ENCODE results near the gene FDXR. TPM values are rescaled to one million over a fixed set of nuclear protein-coding genes. Genes with fewer than 3 reads are reported as not detected.

Gene FDXR
- total and polyA plus RNA-seq, 9 donors, result 11.1 to 50.8 (median 40.1) TPM

GRCh38 chr17:74901353-74902135 is 28.8 kb upstream of the FDXR start:
- TF ChIP-seq CTCF (IDR thresholded peaks at IDR 0.05) (no peak), EP300 (IDR thresholded peaks at IDR 0.05) (no peak), POLR2A (IDR thresholded peaks at IDR 0.05) (no peak)
- Histone ChIP-seq H3K9me3 (no peaks in the 10 kb centered on the region), H3K27me3 (no peaks in the 10 kb centered on the region), H3K36me3 (no peaks in the 10 kb centered on the region), H3K27ac (no peak overlapping the region), H3K4me1 (ENCODE audit: insufficient read depth) (no peaks in the 10 kb centered on the region), H3K4me3 (no peak overlapping the region)
- intact Hi-C loops (cut with DNase I), result no loop called here
- 71 to 75% (median 74%) methylated on average over 14 of the region's 14 CpGs for WGBS, 3 donors
- no peak for DNase-seq

GRCh38 chr17:74900208-74900607 is 27.4 kb upstream of the FDXR start:
- no peak for DNase-seq
- WGBS, 3 donors, result 83 to 85% (median 84%) methylated on average over 8 of the region's 8 CpGs
- intact Hi-C loops (cut with DNase I), result no loop called here
- H3K4me1 ChIP-seq (ENCODE audit: insufficient read depth), result no peaks in the 10 kb centered on the region
- no peak overlapping the region for H3K4me3 ChIP-seq
- no peaks in the 10 kb centered on the region for H3K36me3 ChIP-seq
- no peak overlapping the region for H3K27ac ChIP-seq
- H3K27me3 ChIP-seq, result no peaks in the 10 kb centered on the region
- TF ChIP-seq CTCF (IDR thresholded peaks at IDR 0.05) (no peak), POLR2A (IDR thresholded peaks at IDR 0.05) (no peak), EP300 (IDR thresholded peaks at IDR 0.05) (no peak)
- no peaks in the 10 kb centered on the region for H3K9me3 ChIP-seq

DNA sequence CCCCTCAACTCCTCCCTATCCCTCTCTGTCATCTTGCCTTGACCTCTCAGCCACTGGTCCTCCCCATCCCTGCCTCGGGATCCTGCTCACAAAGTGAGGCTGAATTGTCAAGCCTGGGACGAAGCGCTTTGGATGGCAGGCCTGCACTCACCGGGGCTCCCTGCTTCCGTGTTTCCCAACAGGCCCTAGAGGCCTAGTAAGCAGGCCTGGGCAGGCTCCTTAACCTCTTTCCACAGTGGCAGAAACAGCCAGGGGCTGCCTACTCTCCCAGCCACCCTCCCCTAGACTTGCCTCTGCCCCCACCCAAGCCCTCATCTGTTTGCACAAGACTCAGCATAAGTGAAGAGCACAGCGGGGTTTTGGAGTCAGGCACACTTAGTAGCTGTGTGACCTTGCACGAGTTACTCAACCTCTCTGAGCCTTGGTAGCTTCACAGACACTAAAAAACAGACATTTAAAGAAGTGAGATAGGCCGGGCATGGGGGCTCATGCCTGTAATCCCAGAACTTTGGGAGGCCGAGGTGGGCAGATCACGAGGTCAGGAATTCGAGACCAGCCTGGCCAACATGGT is 25.7 kb upstream of the FDXR start:
- TF ChIP-seq POLR2A (IDR thresholded peaks at IDR 0.05) (no peak), EP300 (IDR thresholded peaks at IDR 0.05) (no peak), CTCF (IDR thresholded peaks at IDR 0.05) (no peak)
- no peaks in the 10 kb centered on the region for H3K9me3 ChIP-seq
- WGBS, 3 donors, result 80 to 83% (median 81%) methylated on average over 11 of the region's 11 CpGs
- H3K27ac ChIP-seq, result no peak overlapping the region
- no peak overlapping the region for H3K4me3 ChIP-seq
- intact Hi-C loops (cut with DNase I), result no loop called here
- H3K36me3 ChIP-seq, result no peaks in the 10 kb centered on the region
- no peaks in the 10 kb centered on the region for H3K4me1 ChIP-seq (ENCODE audit: insufficient read depth)
- DNase-seq, result no peak
- H3K27me3 ChIP-seq, result no peaks in the 10 kb centered on the region

DNA sequence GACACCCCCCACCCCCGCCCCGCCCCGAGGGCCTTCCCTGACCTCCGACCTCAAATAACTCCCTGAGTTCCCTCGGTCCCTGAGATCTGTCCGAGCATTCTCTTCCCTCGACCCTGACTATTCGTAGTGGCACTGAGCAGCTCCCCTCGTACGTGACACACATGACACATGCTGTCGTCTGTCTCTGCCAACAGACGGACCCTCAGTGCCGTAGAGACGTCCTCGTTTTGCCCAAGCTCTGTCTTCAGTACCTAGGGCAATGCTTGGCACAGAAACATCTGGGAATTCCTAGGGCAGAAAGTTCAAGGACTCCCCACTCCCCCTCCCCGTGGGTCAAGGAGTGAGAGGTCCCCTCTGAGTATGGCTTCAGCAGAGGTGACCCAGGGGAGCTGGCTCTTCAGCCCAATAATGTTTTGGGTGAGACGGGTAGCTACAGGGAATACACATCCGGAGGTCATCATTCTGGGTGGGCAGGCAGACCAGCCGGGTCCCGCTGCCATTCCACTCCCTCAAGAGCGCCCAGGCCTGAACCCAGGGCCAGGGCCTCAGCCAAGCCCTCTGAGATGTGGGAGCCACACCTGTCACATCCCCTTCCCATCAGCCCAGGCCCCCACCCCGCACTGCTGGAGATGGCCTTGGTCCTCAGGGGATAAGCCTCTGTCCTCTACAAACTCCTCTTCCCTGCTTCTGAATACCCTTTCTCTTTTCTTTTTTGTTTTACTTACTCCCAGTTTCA is 21.3 kb upstream of the FDXR start:
- Histone ChIP-seq H3K9me3 (no peaks in the 10 kb centered on the region), H3K4me1 (ENCODE audit: insufficient read depth) (peaks cover 3% of the 10 kb centered on the region), H3K4me3 (no peak overlapping the region), H3K27ac (no peak overlapping the region), H3K27me3 (no peaks in the 10 kb centered on the region), H3K36me3 (no peaks in the 10 kb centered on the region)
- no peak for TF ChIP-seq EP300 (IDR thresholded peaks at IDR 0.05)
- no peak for TF ChIP-seq CTCF (IDR thresholded peaks at IDR 0.05)
- TF ChIP-seq POLR2A (IDR thresholded peaks at IDR 0.05), result no peak
- no peak for DNase-seq
- WGBS, 3 donors, result 26 to 28% (median 28%) methylated on average over 21 to 22 of the region's 22 CpGs
- intact Hi-C loops (cut with DNase I), result no loop called here
